Ishikawa (cell line): ENCODE measurements around the gene PRSS3.

Experiments
- CEBPB ChIP-seq: IDR thresholded peaks from 2 replicates; pipeline ENCODE4 v1.6.1; 2012
- CREB1 ChIP-seq: IDR thresholded peaks from 2 replicates; pipeline ENCODE4 v1.6.1; 2012; ENCODE audit warnings: low read depth
- EGR1 ChIP-seq: IDR thresholded peaks from 2 replicates; pipeline ENCODE4 v1.6.1; 2012
- EP300 ChIP-seq: IDR thresholded peaks from 2 replicates; pipeline ENCODE4 v1.6.1; 2012; ENCODE audit warnings: borderline replicate concordance
- FOXM1 ChIP-seq: IDR thresholded peaks from 2 replicates; pipeline ENCODE4 v1.6.1; 2012; ENCODE audit warnings: low read depth, borderline replicate concordance
- NFIC ChIP-seq: IDR thresholded peaks from 2 replicates; pipeline ENCODE4 v1.6.1; 2012
- RAD21 ChIP-seq: IDR thresholded peaks from 2 replicates; pipeline ENCODE4 v1.6.1; 2012; ENCODE audit warnings: low read depth
- TAF1 ChIP-seq: IDR thresholded peaks from 2 replicates; pipeline ENCODE4 v1.6.1; 2012; ENCODE audit warnings: low read depth, mild to moderate bottlenecking
- TCF12 ChIP-seq: IDR thresholded peaks from 2 replicates; pipeline ENCODE4 v1.6.1; 2012; ENCODE audit warnings: low read depth
- YY1 ChIP-seq: IDR thresholded peaks from 2 replicates; pipeline ENCODE4 v1.6.1; 2012; ENCODE audit warnings: low read depth
- ZBTB7A ChIP-seq: IDR thresholded peaks from 2 replicates; pipeline ENCODE4 v1.6.1; 2012; ENCODE audit warnings: low read depth
- TF ChIP-seq, protein P1 (sequence below): IDR thresholded peaks from 2 replicates; pipeline ENCODE4 v1.6.1; 2012; ENCODE audit warnings: low read depth, mild to moderate bottlenecking
- TF ChIP-seq, protein P2 (sequence below): IDR thresholded peaks from 2 replicates; pipeline ENCODE4 v1.6.1; 2012

DNA sequence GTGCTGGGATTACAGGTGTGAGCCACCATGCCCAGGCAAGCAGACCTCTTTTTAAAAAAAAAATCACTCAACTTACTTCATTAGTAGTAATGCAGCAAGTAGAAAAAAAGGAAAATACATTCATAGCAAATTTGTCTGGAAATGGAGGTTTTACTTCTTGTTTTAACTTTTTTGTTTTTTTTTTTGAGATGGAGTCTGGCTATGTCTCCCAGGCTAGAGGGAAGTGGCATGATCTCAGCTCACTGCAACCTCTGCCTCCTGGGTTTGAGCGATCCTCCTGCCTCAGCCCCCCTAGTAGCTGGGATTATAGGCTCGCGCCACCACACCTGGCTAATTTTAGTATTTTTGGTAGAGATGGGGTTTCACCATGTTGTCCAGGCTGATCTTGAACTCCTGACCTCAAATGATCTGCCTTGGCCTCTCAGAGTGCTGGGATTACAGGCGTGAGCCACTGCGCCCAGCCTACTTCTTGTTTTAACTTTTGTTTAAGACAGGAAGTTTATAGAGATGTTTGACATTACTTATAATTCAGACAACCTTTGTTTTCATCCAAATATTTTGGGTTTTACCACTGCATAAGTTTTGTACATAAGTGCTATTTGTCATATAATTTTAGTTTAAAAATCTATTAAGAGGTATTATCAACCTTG lies 48.1 kb downstream of the PRSS3 start:
- TF ChIP-seq, protein P1, sequence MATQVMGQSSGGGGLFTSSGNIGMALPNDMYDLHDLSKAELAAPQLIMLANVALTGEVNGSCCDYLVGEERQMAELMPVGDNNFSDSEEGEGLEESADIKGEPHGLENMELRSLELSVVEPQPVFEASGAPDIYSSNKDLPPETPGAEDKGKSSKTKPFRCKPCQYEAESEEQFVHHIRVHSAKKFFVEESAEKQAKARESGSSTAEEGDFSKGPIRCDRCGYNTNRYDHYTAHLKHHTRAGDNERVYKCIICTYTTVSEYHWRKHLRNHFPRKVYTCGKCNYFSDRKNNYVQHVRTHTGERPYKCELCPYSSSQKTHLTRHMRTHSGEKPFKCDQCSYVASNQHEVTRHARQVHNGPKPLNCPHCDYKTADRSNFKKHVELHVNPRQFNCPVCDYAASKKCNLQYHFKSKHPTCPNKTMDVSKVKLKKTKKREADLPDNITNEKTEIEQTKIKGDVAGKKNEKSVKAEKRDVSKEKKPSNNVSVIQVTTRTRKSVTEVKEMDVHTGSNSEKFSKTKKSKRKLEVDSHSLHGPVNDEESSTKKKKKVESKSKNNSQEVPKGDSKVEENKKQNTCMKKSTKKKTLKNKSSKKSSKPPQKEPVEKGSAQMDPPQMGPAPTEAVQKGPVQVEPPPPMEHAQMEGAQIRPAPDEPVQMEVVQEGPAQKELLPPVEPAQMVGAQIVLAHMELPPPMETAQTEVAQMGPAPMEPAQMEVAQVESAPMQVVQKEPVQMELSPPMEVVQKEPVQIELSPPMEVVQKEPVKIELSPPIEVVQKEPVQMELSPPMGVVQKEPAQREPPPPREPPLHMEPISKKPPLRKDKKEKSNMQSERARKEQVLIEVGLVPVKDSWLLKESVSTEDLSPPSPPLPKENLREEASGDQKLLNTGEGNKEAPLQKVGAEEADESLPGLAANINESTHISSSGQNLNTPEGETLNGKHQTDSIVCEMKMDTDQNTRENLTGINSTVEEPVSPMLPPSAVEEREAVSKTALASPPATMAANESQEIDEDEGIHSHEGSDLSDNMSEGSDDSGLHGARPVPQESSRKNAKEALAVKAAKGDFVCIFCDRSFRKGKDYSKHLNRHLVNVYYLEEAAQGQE = no peak
- TF ChIP-seq RAD21 (no peak), TAF1 (no peak), FOXM1 (no peak), EP300 (no peak), EGR1 (no peak), ZBTB7A (no peak), YY1 (no peak), CEBPB (no peak), CREB1 (no peak), TCF12 (no peak), NFIC (no peak)
- TF ChIP-seq, protein P2, sequence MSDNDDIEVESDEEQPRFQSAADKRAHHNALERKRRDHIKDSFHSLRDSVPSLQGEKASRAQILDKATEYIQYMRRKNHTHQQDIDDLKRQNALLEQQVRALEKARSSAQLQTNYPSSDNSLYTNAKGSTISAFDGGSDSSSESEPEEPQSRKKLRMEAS = no peak
